NCI-H2081 (cell line): Measurements from ENCODE around the gene DLST.

Source experiments
- DNase-seq, 2 experiments: peaks; one replicate each; lab custom pipeline; 2025; lab: John Stamatoyannopoulos, UW

DLST gene

DNA sequence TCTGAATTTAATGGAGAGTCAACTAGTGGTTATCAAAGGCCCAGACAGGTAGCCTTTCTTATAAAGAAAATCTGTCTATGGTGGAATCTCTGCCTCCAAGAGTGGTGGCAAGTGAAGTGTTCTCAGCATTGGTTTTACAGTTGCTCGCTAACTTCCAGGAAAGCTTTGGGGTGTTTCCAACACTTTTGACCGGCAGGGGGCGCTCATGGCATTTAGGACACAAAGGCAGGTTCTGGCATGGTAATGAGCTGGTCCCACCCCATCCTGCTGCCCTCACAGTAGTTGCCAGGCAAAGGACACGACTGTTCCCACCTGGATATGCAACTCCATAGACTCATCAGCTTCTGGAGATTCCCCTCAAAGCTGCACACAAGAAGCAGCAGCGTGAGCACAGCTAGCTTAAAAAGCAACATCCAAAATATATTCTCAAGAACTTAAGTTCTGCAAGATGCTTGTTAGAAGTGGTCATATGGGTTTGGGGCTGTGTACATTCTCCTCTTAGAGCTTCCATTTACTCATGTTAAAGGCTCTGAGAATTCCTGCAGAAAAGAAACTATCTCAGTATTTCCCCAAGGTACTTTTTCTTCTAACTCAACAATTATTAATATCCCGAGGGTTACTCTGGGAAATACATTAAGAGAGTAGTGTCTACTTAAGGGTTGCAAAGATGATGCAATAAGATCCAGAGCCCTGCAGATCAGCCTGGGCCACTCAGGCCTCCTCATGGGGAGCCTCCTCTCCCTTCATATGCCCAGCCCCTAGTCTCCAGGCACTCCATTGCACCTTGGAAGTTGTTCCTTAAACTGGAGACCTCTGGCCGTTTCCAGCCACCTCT is 20.6 kb upstream of the DLST start:
- DNase-seq = peak; percentile 82 to 85

GRCh38 chr14:74861734-74862090 is 20.0 kb upstream of the DLST start:
- DNase-seq = no peak

DNA sequence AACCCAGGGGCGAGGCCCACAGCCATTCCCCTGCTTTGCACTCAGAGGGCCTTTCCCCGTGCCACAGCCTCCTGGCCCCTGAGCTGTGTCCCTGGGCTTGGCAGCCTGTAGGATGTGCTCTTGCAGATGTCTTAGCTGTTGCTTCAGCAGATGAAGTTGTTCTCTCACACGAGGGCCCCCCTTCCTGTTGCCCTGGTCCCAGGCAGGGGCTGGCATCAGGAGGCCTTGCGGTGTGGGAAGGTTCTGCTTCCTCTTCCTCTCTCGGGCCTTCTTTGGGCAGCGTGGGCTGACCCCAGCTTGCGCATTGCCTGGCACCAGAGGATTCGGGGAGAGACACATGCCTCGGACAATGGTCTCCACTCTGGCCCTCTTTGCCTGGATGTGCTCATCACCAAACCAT is 18.4 kb upstream of the DLST start:
- DNase-seq = no peak

GRCh38 chr14:74864198-74864597 is 17.5 kb upstream of the DLST start:
- DNase-seq = no peak

DNA sequence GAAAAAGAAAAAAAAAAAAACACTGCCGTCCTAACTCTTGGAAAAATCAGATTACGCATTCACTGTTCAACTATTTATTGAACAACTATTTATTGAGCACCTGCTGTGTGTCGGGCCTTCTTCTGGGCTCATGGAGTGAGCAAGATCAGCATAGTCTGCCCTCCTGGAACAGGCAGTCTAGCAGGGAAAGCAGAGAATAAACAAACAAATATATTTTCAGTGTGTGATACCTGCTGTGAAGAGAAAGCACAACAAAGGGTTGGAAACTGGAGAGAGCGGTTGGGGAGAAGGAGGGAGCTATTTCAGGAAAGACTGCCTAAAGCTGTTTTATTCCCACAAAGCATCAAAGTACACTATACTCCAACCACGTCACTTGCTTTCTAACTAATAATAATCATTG is 16.6 kb upstream of the DLST start:
- no peak for DNase-seq

- DNase-seq = no peak
These were observed 14.9 kb upstream of the DLST start for GRCh38 chr14:74866708-74867389.

DNA sequence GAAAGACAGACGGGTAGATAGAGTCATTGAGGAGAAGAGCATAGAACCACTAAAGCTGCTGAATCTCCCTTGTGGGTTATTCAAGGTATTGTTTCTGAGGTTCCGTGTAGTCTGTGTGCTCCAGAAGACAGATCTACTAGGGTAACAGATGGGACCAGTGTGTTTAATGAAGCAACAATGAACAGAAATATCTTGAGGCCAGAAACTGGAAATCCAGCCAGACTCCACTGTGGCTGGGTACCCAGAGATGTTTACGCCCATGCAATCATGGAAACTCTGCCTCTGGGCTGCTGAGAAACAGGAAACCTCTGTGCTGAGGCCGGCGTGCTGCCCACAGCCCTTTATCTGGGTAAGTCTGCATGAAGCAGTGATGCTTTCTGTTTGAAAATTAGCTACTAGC is 14.0 kb upstream of the DLST start:
- no peak for DNase-seq

DNA sequence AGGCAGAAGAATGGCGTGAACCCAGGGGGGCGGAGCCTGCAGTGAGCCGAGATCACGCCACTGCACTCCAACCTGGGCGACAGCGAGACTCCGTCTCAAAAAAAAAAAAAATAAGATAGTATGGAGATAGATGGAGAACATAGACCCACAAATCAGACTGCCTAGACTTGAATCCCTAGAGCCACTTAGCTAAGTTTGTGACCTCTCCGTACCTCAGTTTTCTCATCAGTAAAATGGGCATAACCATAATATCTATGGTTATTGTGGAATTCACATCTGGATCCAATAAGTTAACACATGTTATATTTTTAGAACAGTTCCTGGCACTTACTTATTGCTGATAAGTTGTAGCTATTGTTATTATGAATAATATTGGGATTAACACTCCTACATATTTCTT is 13.0 kb upstream of the DLST start:
- no peak for DNase-seq

- DNase-seq = no peak
These were observed 9.9 kb upstream of the DLST start for GRCh38 chr14:74871819-74872218.

GRCh38 chr14:74875204-74875603 is 6.5 kb upstream of the DLST start:
- no peak for DNase-seq

DNA sequence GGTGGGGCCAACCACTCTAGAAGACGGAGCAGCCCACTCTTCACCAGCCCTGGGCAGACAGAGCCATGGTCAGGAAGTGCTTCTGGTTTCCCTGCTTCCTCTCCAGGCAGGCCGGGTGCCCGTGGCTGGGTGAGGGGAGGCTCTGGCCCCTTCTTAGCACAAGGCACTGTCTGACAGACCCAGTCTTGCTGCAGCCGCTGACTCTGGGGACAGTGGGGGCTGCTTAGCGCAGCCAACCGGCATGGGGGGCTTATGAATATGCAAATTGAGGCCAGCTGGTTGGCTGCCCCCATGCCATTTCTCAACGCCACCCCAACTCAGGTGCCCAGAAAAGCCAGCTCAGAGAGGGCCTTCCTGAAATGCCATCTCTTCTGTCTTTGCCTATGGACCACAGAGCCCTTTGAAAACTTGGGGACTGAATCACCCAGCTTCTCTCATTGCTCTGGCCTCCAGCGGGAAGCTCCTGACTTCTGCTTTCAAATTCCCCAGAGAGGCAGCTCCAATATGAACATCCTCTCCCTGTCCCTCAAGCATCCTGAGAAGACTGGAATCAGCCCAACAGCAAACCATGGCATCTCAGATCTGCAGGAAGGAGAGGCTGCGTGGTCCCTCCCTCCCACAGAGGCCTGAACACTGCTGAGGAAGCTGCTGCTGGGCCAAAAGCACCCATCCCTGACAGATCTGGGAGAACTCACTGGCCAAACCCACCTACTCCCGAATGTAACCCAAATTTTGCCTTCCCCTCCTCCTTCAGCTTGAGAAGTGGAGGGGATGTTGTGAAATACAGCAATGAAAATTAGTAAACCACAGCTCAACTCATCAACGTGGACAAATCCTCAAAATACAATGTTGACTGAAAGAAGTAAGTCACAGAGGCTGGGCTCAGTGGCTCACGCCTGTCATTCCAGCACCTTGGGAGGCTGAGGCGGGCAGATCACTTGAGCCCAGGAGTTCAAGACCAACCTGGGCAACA is 5.5 kb upstream of the DLST start, which contains the start of gene PROX2:
TSS of gene PROX2 (minus strand) at position 205 of the 973 bp plus-strand sequence. CDS start 12,311 bp downstream, outside the sequence.
- DNase-seq = no peak

DNA sequence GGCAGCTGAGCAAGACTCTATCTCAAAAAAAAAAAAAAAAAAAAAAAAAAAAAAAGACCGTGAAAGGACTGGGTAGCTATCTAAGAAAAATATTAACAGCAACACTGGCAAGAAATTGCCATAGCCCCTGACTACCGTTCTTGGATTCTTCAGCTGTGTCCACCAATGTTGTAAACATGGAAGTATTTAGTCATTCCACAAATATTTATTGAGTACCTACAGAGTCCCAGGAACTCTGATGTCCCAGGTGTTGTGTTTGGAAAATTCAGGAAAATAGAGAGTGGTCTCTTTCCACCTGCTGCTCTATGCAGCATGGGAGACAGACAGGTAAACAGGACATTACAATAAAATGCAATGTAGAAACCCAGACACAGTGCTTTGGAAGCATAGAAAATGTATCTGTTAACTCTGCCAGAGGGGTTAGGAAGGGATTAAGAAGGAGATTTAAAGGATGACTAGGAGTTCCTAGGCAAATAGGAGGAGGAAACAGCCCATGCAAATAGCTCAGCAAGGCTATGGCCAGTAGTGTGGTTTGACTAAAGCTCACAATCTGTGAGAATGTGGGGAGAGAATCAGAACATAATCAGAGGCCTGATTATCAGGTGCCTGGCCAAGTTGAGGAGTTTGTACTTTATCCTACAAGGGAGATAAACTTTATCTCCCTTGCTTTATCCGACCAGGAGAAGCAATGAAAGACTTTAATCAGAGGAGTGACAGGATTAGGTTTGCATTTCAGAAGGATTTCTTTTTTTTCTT is 2.1 kb upstream of the DLST start:
- no peak for DNase-seq

GRCh38 chr14:74882103-74882920 is 596 bp downstream of the DLST start:
- peak; percentile 19 to 45 for DNase-seq

DNA sequence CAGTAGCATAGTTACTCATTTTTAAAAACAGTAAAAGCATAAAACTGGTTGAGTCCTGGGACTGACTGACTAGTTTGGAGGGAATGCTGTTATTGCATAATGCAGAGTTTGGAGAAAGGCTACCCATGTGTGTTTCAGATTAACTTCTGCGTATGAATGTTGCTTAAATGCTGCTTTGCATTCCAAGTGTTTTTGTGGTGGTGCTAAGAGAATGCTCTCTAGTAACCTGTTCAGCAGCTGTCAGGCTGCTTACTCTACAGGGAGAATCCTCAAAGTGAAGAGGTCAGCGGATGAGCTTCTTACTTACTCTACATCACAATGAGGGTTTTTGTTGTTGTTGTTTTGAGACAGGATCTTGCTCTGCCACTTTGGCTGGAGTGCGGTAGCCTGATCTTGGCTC is 4.3 kb downstream of the DLST start:
- DNase-seq = no peak

DNA sequence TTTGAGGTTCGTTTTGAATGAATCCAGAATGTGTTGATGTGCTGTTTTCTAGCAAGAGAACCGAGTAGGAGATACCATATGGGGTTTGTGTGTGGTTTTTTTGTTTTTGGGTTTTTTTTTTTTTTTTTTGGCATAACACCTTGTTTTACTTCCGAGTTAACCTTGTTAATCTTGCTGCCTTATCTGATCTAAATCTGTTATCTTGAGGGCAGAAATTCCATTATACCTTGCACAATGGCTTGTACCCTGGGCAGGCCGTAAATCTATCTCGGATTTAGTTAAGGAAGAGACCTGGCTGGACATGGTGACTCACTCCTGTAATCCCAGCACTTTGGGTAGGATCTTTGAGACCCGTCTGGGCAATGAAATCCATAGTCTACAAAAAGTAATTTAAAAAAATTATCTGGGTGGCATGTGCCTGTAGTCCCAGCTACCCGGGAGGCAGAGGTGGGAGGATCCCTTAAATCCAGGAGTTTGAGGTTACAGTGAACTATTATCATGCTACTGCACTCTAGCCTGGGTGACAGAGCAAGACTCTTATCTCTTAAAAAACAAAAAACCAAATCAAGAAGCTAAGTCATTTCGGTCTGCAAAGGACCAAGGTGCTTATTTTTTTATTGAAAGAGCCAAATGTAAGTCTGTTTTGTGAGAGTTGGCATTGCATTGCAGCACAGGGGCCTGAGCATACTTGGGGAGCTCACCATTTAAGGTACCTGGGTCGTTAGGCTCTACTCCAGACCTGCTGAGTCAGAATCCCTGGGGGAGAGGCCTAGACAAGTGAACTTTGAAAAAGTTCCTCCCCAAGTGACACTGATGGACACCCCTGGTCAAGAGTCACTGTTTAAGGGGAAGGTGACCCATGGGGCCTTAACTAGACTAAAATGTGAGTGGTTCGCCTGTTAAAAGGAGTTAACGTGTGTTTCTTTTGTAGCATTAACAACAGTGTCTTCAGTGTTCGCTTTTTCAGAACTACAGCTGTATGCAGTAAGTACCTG is 6.7 kb downstream of the DLST start:
- DNase-seq = no peak

DNA sequence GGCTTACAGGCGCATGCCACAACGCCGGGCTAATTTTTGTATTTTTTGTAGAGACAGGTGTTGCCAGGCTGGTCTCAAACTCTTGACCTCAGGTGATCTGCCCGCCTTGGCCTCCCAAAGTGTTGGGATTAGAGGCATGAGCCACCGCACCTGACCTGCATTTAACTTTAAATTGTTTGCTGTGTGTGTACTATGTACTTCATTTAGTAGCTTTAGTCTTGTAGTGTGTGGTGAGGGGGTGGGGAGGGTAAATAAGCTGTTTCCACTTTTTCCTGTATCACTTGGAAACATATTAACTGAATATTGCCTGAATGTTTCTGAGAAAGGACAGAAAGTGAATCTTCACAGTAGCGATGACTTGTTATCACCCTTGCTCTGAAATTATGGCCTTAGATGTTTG is 8.5 kb downstream of the DLST start:
- no peak for DNase-seq

DNA sequence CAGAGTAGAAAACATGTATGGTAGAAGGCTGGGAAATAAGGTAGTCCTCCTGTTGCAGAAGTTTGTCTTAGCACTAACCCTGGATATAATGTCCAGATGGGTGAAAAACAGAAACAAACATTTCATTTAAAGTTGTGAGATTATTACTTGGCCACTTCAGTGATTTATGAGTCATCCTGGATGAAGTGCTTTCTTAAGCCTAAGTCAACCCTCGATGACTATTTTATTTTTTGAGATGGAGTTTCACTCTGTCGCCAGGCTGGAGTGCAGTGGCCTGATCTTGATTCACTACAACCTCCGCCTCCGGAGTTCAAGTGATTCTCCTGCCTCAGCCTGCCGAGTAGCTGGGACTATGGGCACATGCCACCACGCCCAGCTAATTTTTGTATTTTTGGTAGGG is 10.2 kb downstream of the DLST start:
- DNase-seq = no peak

DNA sequence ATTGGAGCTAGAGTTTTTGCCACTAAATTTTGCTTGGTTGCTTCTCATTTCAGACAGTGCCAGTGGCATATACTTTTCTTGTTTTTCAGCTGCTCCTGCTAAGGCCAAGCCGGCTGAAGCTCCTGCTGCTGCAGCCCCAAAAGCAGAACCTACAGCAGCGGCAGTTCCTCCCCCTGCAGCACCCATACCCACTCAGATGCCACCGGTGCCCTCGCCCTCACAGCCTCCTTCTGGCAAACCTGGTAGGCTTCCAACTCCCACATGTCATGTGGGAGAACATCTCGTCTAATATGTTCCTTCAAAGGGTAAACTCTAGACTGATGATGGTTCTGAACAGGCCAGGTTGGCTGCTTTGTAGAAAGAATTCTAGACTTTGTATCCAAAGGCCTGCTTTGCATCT is 11.0 kb downstream of the DLST start:
- DNase-seq = no peak

DNA sequence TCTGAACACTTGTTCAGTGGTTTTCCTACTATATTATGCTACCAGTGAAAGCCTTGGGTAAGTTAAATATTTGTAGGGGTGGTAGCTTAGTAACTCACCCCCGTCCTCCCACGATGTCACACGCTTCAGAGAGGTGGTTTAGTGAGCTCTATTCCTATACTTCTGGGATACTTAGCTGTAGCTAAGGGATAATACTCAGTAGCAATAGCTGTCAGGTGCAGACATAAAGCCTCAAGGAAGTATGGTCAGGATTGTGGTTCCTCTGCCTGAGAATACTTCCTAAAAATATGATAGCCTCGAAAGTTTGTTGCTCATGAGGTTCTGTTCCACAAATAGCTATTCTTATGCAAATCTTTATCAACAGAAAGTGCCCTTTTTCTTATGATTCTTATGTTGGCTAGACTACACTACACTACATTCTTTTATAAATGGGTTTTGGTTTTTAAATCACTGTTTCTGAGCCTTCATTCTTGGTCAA is 11.9 kb downstream of the DLST start:
- DNase-seq = no peak
